ENCODE results near the gene RIPOR3. TPM values are rescaled to one million over a fixed set of nuclear protein-coding genes. Genes with fewer than 3 reads are reported as not detected.
"Not testable (repeated sequence)": the region's sequence is repeated elsewhere in the genome, so short reads cannot be mapped to it uniquely, and the experiment has no call there.

The RIPOR3 gene
- total RNA-seq, 1 experiment from 2014 or later = 1.1 TPM

DNA sequence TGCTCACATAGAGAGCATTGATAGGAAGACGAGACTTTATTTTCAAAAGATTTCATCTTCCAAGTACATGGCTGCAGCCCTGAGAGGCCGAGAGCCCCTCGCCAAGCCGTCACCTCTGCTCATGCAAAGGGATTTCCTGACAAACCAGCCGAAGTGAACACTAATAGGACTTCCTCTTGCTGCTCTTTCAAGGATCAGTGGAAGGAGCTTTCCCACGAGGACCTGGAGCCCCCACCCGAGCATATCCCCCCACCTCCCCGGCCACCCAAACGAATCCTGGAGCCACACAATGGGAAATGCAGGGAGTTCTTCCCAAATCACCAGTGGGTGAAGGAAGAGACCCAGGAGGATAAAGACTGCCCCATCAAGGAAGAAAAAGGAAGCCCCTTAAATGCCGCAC is 111.8 kb downstream of the RIPOR3 start:
- DNase-seq = peak; percentile 26
- peaks cover 22% of the 10 kb centered on the region for H3K36me3 ChIP-seq (replicated peaks; ENCODE audit: control insufficient read depth, insufficient read depth, low read length)
- H3K4me3 ChIP-seq (ENCODE audit: insufficient read depth, low read depth, low read length) = no peak overlapping the region
- no peaks in the 10 kb centered on the region for H3K27me3 ChIP-seq (ENCODE audit: control insufficient read depth, insufficient read depth, low read length)

DNA sequence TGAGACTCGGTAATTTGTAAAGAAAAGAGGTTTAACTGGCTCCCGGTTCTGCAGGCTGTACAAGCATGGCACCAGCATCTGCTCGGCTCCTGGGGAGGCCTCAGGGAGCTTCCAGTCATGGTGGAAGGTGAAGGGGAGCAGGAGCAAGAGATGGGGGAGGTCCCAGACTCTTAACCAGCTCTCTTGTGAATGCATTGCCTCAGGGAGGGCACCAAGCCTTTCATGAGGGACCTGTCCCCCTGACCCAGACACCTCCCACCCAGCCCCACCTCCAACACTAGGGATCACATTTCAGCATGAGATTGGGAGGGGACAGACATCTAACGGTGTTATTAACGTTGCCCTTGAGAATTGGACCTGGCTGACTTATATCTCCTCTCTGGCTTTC is 112.6 kb downstream of the RIPOR3 start:
- no peaks in the 10 kb centered on the region for H3K27me3 ChIP-seq (ENCODE audit: control insufficient read depth, insufficient read depth, low read length)
- DNase-seq = no peak
- H3K4me3 ChIP-seq (ENCODE audit: insufficient read depth, low read depth, low read length) = no peak overlapping the region
- peaks cover 23% of the 10 kb centered on the region for H3K36me3 ChIP-seq (replicated peaks; ENCODE audit: control insufficient read depth, insufficient read depth, low read length)

DNA sequence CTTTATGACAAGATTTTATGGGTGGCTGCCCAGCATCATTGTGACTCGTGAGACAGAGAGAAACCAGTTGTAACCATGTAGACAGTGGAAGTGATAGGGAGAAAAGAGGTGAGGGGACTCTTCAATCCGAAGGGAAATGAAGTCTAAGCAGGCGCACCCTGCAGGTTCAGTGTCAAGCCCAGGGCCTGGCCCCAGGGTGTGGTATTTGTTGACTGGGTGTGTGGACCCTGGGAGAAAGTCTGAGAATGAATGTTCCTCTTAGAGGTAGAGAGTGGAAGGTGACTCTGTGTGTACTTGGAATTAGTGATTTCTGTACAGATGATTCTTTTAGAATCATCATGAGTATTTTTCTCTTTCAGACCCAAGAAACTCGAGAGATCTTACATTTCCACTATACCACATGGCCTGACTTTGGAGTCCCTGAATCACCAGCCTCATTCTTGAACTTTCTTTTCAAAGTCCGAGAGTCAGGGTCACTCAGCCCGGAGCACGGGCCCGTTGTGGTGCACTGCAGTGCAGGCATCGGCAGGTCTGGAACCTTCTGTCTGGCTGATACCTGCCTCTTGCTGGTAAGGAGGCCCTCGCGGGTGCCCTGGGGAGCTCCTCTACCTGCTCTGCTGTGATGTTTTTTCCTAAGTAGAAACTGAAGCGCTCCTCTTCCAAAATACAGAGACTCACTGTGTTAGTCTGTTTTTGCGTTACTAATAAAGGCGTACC is 113.1 kb downstream of the RIPOR3 start:
- H3K36me3 ChIP-seq (replicated peaks; ENCODE audit: control insufficient read depth, insufficient read depth, low read length) = peaks cover 23% of the 10 kb centered on the region
- DNase-seq = no peak
- no peak overlapping the region for H3K4me3 ChIP-seq (ENCODE audit: insufficient read depth, low read depth, low read length)
- H3K27me3 ChIP-seq (ENCODE audit: control insufficient read depth, insufficient read depth, low read length) = no peaks in the 10 kb centered on the region

DNA sequence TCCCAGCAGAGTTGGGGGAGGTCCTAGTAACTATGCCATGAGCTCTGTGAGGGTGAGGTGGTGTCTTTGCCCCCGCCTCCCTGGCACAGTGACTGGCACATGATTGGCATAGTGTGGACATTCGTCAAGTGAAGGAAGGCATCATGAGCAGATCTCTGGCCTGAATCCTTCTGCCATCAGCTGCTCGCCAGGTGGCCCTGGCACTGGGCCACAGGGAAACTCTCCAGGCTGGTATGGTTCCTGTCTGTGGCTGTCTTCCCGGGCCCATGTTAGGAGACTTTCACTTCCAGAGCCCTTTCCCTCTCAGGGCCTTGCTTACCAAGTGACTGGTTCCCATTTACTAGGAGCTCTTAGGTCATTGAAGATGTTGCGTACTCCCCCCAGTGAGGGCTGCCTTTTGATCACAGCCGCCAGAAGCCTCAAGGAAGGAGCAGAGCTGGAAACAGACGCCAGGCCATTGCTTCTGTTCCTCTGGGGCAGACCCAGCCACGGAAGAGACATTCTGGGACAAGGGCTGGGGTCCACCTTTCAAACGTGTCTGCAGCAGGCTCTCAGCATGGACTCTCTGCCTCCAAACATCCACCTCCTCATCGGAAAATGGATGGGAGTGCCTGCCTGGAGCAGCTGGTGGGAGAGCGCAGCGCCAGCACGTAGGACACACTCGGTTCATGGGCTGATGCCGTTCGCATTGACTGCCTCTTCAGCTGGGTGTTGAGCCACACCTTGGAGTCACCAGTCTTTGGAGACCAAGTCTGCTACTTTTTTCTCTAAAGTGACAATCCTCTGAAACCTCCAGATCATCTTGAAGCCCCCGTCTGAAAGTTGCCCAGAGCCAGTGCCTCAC is 113.9 kb downstream of the RIPOR3 start:
- Histone ChIP-seq H3K27me3 (ENCODE audit: control insufficient read depth, insufficient read depth, low read length) (no peaks in the 10 kb centered on the region), H3K4me3 (ENCODE audit: insufficient read depth, low read depth, low read length) (no peak overlapping the region), H3K36me3 (replicated peaks; ENCODE audit: control insufficient read depth, insufficient read depth, low read length) (peaks cover 23% of the 10 kb centered on the region)
- no peak for DNase-seq

DNA sequence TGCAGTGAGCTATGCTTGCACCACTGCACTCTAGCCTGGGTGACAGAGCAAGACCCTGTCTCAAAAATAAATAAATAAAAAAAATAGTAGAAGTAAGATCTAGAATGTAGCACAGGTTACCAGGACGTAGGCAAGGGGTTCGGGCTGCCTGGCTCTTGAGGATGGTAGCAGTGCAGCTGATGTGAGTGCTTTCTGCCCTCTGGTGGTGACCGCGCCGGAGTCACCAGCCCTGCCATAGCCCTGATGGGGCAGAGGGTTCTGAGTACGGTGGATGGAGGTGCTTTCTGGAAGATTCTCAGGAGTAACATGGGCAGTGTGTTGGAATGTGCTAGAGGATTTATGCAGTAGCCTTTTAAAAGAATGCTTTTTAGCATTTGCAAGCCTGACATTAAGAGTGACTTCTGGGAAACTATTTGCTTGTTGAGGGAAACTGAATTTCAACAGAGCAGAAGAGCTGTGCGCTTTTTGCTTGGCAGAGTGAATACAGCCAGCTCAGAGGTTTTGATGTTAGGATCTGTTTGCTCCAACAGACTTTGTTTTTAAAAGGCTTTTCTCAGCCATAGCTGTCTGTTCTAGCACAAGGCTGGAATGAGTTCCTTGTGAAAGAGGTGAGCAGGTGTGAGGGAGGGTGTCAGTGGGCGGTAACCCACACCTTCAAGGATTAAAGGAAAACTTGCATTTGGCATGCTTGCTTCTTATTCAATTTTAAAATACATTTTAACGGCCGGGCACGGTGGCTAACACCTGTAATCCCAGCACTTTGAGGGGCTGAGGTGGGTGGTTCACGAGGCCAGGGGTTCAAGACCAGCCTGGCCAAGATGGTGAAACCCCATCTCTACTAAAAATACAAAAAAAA is 115.2 kb downstream of the RIPOR3 start:
- Histone ChIP-seq H3K27me3 (ENCODE audit: control insufficient read depth, insufficient read depth, low read length) (no peaks in the 10 kb centered on the region), H3K4me3 (ENCODE audit: insufficient read depth, low read depth, low read length) (no peak overlapping the region), H3K36me3 (replicated peaks; ENCODE audit: control insufficient read depth, insufficient read depth, low read length) (peaks cover 20% of the 10 kb centered on the region)
- peak; percentile 86 for DNase-seq

DNA sequence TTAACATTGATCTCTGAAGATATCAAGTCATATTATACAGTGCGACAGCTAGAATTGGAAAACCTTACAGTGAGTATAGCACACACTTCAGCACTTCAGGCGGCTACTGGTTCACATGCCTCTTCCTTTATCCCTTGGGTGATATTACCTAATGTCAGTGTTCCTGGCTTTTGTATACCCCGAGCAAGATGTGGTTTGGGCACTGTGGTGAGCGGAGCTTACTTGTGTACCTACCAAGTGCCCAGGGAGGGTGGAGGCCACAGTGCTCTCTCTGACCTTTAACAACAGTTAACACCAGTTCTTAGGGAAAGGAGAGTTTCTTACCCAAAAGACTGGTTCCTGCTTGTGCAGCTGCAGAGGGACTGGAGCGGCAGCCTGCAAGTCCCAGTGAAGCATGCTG is 116.8 kb downstream of the RIPOR3 start:
- Histone ChIP-seq H3K36me3 (replicated peaks; ENCODE audit: control insufficient read depth, insufficient read depth, low read length) (peaks cover 13% of the 10 kb centered on the region), H3K27me3 (ENCODE audit: control insufficient read depth, insufficient read depth, low read length) (no peaks in the 10 kb centered on the region), H3K4me3 (ENCODE audit: insufficient read depth, low read depth, low read length) (no peak overlapping the region)
- peak; percentile 2 for DNase-seq

DNA sequence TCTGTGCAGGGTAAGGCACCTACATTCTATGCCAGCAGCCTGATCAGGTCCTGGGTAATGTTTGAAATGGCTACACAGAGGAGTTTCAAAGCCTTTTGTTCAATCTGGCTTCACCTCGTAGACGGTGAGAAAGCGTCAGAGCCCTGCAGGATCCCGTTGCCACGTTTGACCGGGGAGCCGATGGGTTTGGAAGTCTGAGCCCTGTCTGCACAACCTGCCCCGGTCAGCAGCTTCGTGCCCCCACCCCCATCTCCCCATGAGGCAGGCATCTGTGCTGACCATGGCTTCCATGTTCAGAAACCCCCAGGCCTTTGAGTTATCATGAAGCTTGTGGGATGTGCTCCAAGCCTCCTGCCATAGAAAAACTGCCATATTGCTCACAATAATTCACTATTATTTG is 117.2 kb downstream of the RIPOR3 start:
- DNase-seq = peak; percentile 3
- peaks cover 13% of the 10 kb centered on the region for H3K36me3 ChIP-seq (replicated peaks; ENCODE audit: control insufficient read depth, insufficient read depth, low read length)

DNA sequence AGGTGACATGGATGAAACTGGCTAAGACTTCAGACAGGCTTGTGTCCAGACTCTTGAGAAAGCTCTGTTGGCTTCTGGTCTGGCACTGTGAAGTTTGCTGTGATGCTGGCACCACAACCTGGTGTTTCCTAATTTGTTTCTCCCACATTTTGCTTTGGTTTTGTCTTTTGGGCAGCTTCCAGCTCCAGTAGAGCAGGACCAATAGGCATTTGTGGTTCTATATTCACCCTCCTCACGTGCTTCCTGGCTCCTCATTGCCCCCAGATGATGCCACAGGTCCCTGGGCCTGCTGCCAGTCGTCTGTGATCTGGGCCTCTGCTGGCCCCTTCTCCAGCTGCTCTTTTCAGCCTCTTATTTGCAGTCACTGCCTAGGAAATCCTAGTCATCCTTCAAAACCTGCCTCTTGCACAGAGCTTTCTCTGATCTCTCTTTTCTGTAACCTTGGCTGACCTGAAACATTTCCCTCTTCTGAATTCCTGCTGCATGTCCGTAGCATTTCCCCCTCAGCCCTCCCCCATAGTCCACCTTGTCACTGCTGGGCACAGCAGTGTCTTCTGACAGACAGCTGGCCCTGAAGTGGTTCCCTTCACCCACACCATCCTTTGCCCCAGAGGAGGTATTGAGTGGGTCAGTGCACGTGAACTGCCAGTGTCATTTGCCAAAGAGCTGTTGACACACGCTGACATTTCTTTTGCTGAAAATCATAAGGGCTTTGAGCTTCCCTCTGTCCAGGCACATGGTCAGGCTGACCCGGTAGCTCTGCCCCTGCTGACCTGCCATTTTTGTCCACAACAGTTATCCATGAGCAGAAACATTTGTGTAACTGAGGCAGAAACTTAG is 118.2 kb downstream of the RIPOR3 start:
- H3K27me3 ChIP-seq (ENCODE audit: control insufficient read depth, insufficient read depth, low read length) = no peaks in the 10 kb centered on the region
- DNase-seq = peak; percentile 4
- H3K36me3 ChIP-seq (replicated peaks; ENCODE audit: control insufficient read depth, insufficient read depth, low read length) = peaks cover 17% of the 10 kb centered on the region
- no peak overlapping the region for H3K4me3 ChIP-seq (ENCODE audit: insufficient read depth, low read depth, low read length)

More for the DNA sequence above, 117.2 kb downstream of the RIPOR3 start:
- Histone ChIP-seq H3K4me3 (ENCODE audit: insufficient read depth, low read depth, low read length) (no peak overlapping the region), H3K27me3 (ENCODE audit: control insufficient read depth, insufficient read depth, low read length) (no peaks in the 10 kb centered on the region)

DNA sequence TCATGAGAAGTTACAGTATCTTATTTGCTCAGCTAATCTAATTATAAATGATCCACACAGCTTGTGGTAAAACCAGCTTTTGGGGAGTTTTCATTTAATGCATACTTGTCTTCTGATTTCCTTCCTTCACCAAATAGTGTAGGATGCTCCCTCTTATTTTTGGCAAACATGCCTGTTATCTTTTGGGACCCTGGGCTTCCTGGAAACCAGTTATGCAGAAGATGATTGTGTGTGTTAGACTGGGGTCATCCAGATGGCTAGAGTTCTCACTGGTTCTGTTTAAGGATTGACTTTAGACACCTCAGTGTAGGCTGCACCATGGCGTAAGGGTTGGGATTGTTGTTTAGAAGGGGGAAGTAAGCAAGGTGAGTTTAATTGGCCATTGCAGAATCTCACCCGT is 119.9 kb downstream of the RIPOR3 start:
- Histone ChIP-seq H3K27me3 (ENCODE audit: control insufficient read depth, insufficient read depth, low read length) (no peaks in the 10 kb centered on the region), H3K4me3 (ENCODE audit: insufficient read depth, low read depth, low read length) (no peak overlapping the region), H3K36me3 (replicated peaks; ENCODE audit: control insufficient read depth, insufficient read depth, low read length) (peaks cover 10% of the 10 kb centered on the region)
- DNase-seq = peak; percentile 5

DNA sequence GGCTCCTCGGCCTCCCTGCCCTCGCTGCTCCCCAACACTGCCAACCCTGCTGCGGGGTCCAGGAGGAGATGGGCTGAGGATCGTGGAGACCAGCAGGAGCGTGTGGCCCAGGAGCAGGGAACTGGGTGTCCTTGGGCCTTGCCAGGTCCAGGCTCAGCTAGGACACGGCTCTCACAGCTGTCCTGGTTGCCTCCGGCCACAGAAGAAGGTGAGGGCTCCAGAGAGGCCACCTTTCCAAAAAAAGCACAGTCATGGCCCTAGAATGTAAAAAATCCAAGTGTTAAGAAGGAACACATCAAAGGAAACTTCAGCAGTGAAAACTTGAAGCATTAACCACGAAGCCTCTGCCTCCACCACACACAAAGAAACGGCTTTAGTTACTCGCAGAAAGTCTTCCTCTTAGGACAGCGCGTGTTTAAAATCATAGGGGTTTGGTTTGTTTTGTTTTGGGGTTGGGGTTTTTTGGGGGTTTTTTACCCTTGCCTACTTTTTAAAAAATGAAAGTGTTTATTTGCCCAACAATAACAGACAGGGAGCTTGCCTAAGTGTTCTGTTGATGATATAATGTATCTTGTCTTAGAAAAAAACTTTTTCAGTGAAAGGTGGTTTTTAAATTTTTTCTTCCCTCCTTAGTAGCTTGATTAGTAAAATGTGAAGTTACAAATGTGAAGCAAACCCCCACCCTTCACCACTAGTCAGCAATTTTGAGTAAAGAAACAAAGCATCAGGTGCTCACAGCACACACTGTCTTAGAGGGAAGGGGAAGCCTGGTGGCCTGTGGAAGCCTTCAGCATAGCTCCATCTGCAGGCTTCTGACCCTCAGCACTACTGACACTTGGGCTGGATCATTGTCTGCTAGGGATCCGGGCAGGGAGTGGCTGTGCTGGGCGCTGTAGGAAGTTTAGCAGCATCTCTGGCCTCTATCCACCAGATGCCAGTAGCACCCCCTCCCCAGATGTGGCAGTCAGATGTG is 121.2 kb downstream of the RIPOR3 start:
- Histone ChIP-seq H3K27me3 (ENCODE audit: control insufficient read depth, insufficient read depth, low read length) (no peaks in the 10 kb centered on the region), H3K36me3 (replicated peaks; ENCODE audit: control insufficient read depth, insufficient read depth, low read length) (peaks cover 10% of the 10 kb centered on the region), H3K4me3 (ENCODE audit: insufficient read depth, low read depth, low read length) (no peak overlapping the region)
- DNase-seq = peak; percentile 76

DNA sequence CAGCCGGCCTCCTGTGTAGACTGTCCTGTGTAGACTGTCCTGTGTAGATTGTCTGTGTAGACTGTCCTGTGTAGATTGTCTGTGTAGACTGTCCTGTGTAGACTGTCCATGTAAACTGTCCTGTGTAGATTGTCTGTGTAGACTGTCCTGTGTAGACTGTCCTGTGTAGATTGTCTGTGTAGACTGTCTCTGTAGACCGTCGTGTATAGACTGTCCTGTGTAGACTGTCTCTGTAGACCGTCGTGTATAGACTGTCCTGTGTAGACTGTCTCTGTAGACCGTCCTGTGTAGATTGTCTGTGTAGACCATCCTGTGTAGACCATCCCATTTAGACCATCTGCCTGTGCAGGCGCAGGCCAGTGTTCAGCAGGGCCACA is 121.9 kb downstream of the RIPOR3 start:
- not testable (repeated sequence) for H3K27me3 ChIP-seq (ENCODE audit: control insufficient read depth, insufficient read depth, low read length); DNase-seq; H3K4me3 ChIP-seq (ENCODE audit: insufficient read depth, low read depth, low read length); H3K36me3 ChIP-seq (replicated peaks; ENCODE audit: control insufficient read depth, insufficient read depth, low read length)

DNA sequence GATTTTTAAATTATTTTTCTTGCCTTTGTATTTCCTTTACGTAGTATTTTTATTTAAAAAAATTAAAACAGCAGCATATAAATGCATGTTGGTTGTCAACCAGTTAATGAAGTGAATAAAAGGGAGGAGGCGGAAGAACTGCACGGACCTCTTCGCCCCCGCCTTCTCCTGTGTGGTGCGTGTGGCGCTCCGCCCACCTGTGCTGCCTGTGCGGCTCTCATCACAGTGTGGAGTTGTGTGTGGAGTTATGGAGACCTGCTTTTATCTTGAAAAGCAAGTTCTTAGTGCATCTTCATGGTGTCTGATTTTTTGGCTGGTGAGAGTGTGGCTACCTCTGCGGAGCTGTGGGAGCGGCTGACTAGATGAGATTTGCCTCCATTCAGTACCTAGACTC is 122.8 kb downstream of the RIPOR3 start:
- Histone ChIP-seq H3K27me3 (ENCODE audit: control insufficient read depth, insufficient read depth, low read length) (no peaks in the 10 kb centered on the region), H3K36me3 (replicated peaks; ENCODE audit: control insufficient read depth, insufficient read depth, low read length) (peaks cover 6% of the 10 kb centered on the region), H3K4me3 (ENCODE audit: insufficient read depth, low read depth, low read length) (no peak overlapping the region)
- peak; percentile 4 for DNase-seq

Measured in H7 (cell line).